Measurements from ENCODE around the gene P4HTM. TPM values are rescaled to one million over a fixed set of nuclear protein-coding genes. Genes with fewer than 3 reads are reported as not detected.

Gene P4HTM
- total and polyA plus RNA-seq, 2 of the 8 experiments (the other 6 are each of a cell fraction or from before 2014, with no cell fraction given) = 19.1 to 25.4 TPM

DNA sequence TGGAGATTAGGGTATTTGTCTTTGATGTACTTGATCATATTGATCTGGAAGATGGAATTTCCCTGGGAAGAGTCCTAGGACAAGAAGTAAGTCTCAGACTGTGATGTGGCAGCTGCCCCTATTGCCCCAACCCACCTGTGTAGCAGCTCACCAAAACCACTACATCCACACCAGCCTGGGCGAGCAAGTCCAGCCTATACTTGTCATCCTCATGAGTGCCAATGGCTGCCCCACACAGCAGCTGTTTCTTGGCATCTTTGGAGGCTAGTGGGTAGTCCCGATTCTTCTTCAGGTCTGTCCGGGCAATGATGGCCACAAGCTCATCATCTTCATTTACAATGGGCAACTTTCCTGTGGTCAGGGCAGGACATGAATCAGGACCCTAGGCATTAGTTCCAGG lies 36.5 kb downstream of the P4HTM start:
- H3K79me1 ChIP-seq (ENCODE audit: low read depth, low read length) = peaks cover 6% of the 10 kb centered on the region
- H4K8ac ChIP-seq (ENCODE audit: extremely low read depth, insufficient read depth, low read length) = no peak overlapping the region
- 89% methylated on average over 3 of the region's 3 CpGs; no CpG with 5 or more reads in 1 of the 2 experiments for WGBS, 2 experiments (ENCODE audit: extremely low coverage in 1 of 2, insufficient coverage in 1 of 2, insufficient read length in 1 of 2, insufficient replicate concordance in 2 of 2, low coverage in 1 of 2, low lambda C conversion rate in 2 of 2, missing lambda C conversion rate in 1 of 2)
- no peak overlapping the region for H3K18ac ChIP-seq (ENCODE audit: extremely low read depth, low read length)
- peaks cover 39 to 58% (median 50%) of the 10 kb centered on the region in 4 experiments for H3K36me3 ChIP-seq (ENCODE audit: control insufficient read depth in 2 of 4, insufficient read depth in 4 of 4, low read length in 3 of 4)
- H3K9ac ChIP-seq (replicated peaks in 1 of 4; ENCODE audit: extremely low read depth in 1 of 4, low read depth in 3 of 4, low read length in 3 of 4) = no peak overlapping the region
- H3K79me2 ChIP-seq (ENCODE audit: control insufficient read depth in 1 of 2, insufficient read depth in 2 of 2, low read length in 2 of 2) = peaks cover 4 to 25% of the 10 kb centered on the region in 2 experiments; a peak in 3 of 4 replicates
- H3K56ac ChIP-seq (replicated peaks; ENCODE audit: insufficient read length, low read depth, low read length) = no peak overlapping the region
- no peak overlapping the region; a peak in 1 of 4 replicates for H3K4me2 ChIP-seq (ENCODE audit: insufficient read depth in 1 of 2, low read depth in 2 of 2, low read length in 2 of 2)
- H3K27me3 ChIP-seq (replicated peaks in 1 of 4; ENCODE audit: control insufficient read depth in 3 of 4, extremely low read depth in 1 of 4, insufficient read depth in 3 of 4, low read length in 3 of 4) = no peaks in the 10 kb centered on the region; a peak in 1 of 7 replicates
- no peak overlapping the region for H3K4ac ChIP-seq (replicated peaks; ENCODE audit: insufficient read length, low read depth, low read length)
- FAIRE-seq = no peak
- CTCF ChIA-PET (ENCODE audit: partially characterized antibody) = interaction anchor here (0.6 to 24.3 kb wide), 4 partner anchors 14 to 71 kb away, joined by 3 to 467 read pairs (median 27); partner anchors contain the start of gene P4HTM
- no peak overlapping the region for H4K91ac ChIP-seq (replicated peaks; ENCODE audit: insufficient read length, low read length)
- no peak overlapping the region for H2AFZ ChIP-seq (ENCODE audit: low read length)
- no peak overlapping the region for H3K23ac ChIP-seq (ENCODE audit: insufficient read length)
- H3K4me3 ChIP-seq (ENCODE audit: extremely low read depth in 1 of 4, insufficient read depth in 2 of 4, low read depth in 3 of 4, low read length in 4 of 4) = no peak overlapping the region
- POLR2A ChIA-PET (ENCODE audit: partially characterized antibody) = interaction anchor here (0.7 to 33.9 kb wide), 10 partner anchors 14 to 119 kb away, joined by 3 to 1518 read pairs (median 5); partner anchors contain the start of genes DALRD3, P4HTM, QARS1 and QRICH1
- H3K14ac ChIP-seq (ENCODE audit: insufficient read length) = no peak overlapping the region
- no peak overlapping the region for H2BK120ac ChIP-seq (replicated peaks; ENCODE audit: low read depth, low read length)
- peaks cover 14% of the 10 kb centered on the region for H3K23me2 ChIP-seq (ENCODE audit: low read depth, low read length)
- no peak overlapping the region for H2AK5ac ChIP-seq (ENCODE audit: low read depth, low read length)
- H3K27ac ChIP-seq (ENCODE audit: low read depth, low read length) = no peak overlapping the region
- H2BK12ac ChIP-seq (ENCODE audit: low read depth, low read length) = no peak overlapping the region
- no peak overlapping the region for H4K5ac ChIP-seq (ENCODE audit: insufficient read length, low read depth, low read length)
- H2BK15ac ChIP-seq (ENCODE audit: low read length) = no peak overlapping the region
- TF ChIP-seq ZNF274 (IDR thresholded peaks at IDR 0.05; ENCODE audit: borderline replicate concordance, extremely low read depth, low read length) = no peak
- TF ChIP-seq RFX5 (IDR thresholded peaks at IDR 0.05; ENCODE audit: borderline replicate concordance, low read depth, low read length) = no peak
- H3K9me3 ChIP-seq (ENCODE audit: insufficient read depth in 2 of 2, low read depth in 1 of 2, low read length in 1 of 2) = no peaks in the 10 kb centered on the region
- H3K4me1 ChIP-seq (replicated peaks in 1 of 4; ENCODE audit: control insufficient read depth in 3 of 4, insufficient read depth in 4 of 4, low read length in 3 of 4) = peaks cover 0 to 18% (median 11%) of the 10 kb centered on the region in 4 experiments; a peak in 6 of 7 replicates
- DNase-seq (ENCODE audit: low read depth in 1 of 2, low spot score in 2 of 2) = no peak
- H2BK20ac ChIP-seq (ENCODE audit: low read length) = no peak overlapping the region
- peaks cover 8 to 19% of the 10 kb centered on the region in 2 experiments for H4K20me1 ChIP-seq (replicated peaks in 1 of 2; ENCODE audit: control insufficient read depth in 1 of 2, insufficient read depth in 2 of 2, low read length in 2 of 2)
- no peak overlapping the region for H2BK5ac ChIP-seq (ENCODE audit: low read depth, low read length)

Measured in H1 (cell line).